Ishikawa (cell line): Measurements from ENCODE around the gene SDHAF1.

Experiments
- CEBPB ChIP-seq: IDR thresholded peaks from 2 replicates; pipeline ENCODE4 v1.6.1; 2012
- CREB1 ChIP-seq: IDR thresholded peaks from 2 replicates; pipeline ENCODE4 v1.6.1; 2012; ENCODE audit warnings: low read depth
- EGR1 ChIP-seq: IDR thresholded peaks from 2 replicates; pipeline ENCODE4 v1.6.1; 2012
- EP300 ChIP-seq: IDR thresholded peaks from 2 replicates; pipeline ENCODE4 v1.6.1; 2012; ENCODE audit warnings: borderline replicate concordance
- FOXM1 ChIP-seq: IDR thresholded peaks from 2 replicates; pipeline ENCODE4 v1.6.1; 2012; ENCODE audit warnings: low read depth, borderline replicate concordance
- MAX ChIP-seq: IDR thresholded peaks from 2 replicates; pipeline ENCODE4 v1.6.1; 2012
- NFIC ChIP-seq: IDR thresholded peaks from 2 replicates; pipeline ENCODE4 v1.6.1; 2012
- RAD21 ChIP-seq: IDR thresholded peaks from 2 replicates; pipeline ENCODE4 v1.6.1; 2012; ENCODE audit warnings: low read depth
- REST ChIP-seq: IDR thresholded peaks from 2 replicates; pipeline ENCODE4 v1.6.1; 2012; ENCODE audit warnings: low read depth, mild to moderate bottlenecking
- TAF1 ChIP-seq: IDR thresholded peaks from 2 replicates; pipeline ENCODE4 v1.6.1; 2012; ENCODE audit warnings: low read depth, mild to moderate bottlenecking
- TCF12 ChIP-seq: IDR thresholded peaks from 2 replicates; pipeline ENCODE4 v1.6.1; 2012; ENCODE audit warnings: low read depth
- TEAD4 ChIP-seq: IDR thresholded peaks from 2 replicates; pipeline ENCODE4 v1.6.1; 2012
- USF1 ChIP-seq: IDR thresholded peaks from 2 replicates; pipeline ENCODE4 v1.6.1; 2012
- YY1 ChIP-seq: IDR thresholded peaks from 2 replicates; pipeline ENCODE4 v1.6.1; 2012; ENCODE audit warnings: low read depth
- ZBTB7A ChIP-seq: IDR thresholded peaks from 2 replicates; pipeline ENCODE4 v1.6.1; 2012; ENCODE audit warnings: low read depth

Gene SDHAF1

GRCh38 chr19:36025541-36025940, 30.6 kb downstream of the SDHAF1 start:
- TF ChIP-seq REST: no peak
- no peak for TF ChIP-seq RAD21
- TF ChIP-seq TEAD4: no peak
- no peak for TF ChIP-seq USF1
- TF ChIP-seq CREB1: no peak
- TF ChIP-seq MAX: no peak
- no peak for TF ChIP-seq YY1
- no peak for TF ChIP-seq EP300
- TF ChIP-seq TCF12: no peak
- TF ChIP-seq EGR1: no peak
- no peak for TF ChIP-seq ZBTB7A

- TF ChIP-seq EGR1 (no peak), CEBPB (no peak), YY1 (no peak), RAD21 (no peak), USF1 (no peak), CREB1 (no peak)
Measured at GRCh38 chr19:36026091-36026876, 31.3 kb downstream of the SDHAF1 start.

GRCh38 chr19:36027696-36028095, 32.7 kb downstream of the SDHAF1 start:
- TF ChIP-seq ZBTB7A: no peak
- no peak for TF ChIP-seq EGR1
- no peak for TF ChIP-seq CREB1
- no peak for TF ChIP-seq EP300
- no peak for TF ChIP-seq REST
- TF ChIP-seq YY1: no peak
- TF ChIP-seq NFIC: no peak
- TF ChIP-seq FOXM1: no peak
- TF ChIP-seq TAF1: no peak
- TF ChIP-seq TCF12: no peak
- no peak for TF ChIP-seq MAX
- TF ChIP-seq RAD21: no peak

GRCh38 chr19:36028313-36029041, 33.5 kb downstream of the SDHAF1 start:
- no peak for TF ChIP-seq TEAD4
- TF ChIP-seq NFIC: no peak
- no peak for TF ChIP-seq REST
- TF ChIP-seq FOXM1: no peak
- no peak for TF ChIP-seq MAX
- TF ChIP-seq ZBTB7A: no peak
- TF ChIP-seq USF1: no peak
- TF ChIP-seq CREB1: no peak
- no peak for TF ChIP-seq EGR1
- TF ChIP-seq RAD21: no peak
- TF ChIP-seq TAF1: no peak
